ENCODE results near the gene IFNL1. TPM values are rescaled to one million over a fixed set of nuclear protein-coding genes. Genes with fewer than 3 reads are reported as not detected.

Gene IFNL1
- total RNA-seq, 1 donor from 2014 or later: not detected

Other genes starting within 250 kb of the IFNL1 start
- gene ACP7, start 212.0 kb upstream of the IFNL1 start, total RNA-seq: not detected in 2 replicates
- gene PAK4, start 170.6 kb upstream of the IFNL1 start, total RNA-seq: 17.2 and 17.4 TPM in 2 replicates
- not detected in 2 replicates for gene NCCRP1, start 99.4 kb upstream of the IFNL1 start, total RNA-seq
- not detected in 2 replicates for gene SYCN, start 92.1 kb upstream of the IFNL1 start, total RNA-seq
- gene IFNL3, start 51.4 kb upstream of the IFNL1 start, total RNA-seq: not detected in 2 replicates
- gene IFNL4, start 47.6 kb upstream of the IFNL1 start, total RNA-seq: not detected in 2 replicates
- gene IFNL2, start 28.0 kb upstream of the IFNL1 start, total RNA-seq: not detected in 2 replicates
- gene LRFN1, start 24.5 kb downstream of the IFNL1 start, total RNA-seq: 2.8 and 3.6 TPM in 2 replicates
- gene GMFG, start 39.6 kb downstream of the IFNL1 start, total RNA-seq: 508 and 516 TPM in 2 replicates
- 55.5 and 56.0 TPM in 2 replicates for gene SAMD4B, start 46.0 kb downstream of the IFNL1 start, total RNA-seq
- gene PAF1, start 94.7 kb downstream of the IFNL1 start, total RNA-seq: 42.7 and 44.2 TPM in 2 replicates
- gene MED29, start 95.0 kb downstream of the IFNL1 start, total RNA-seq: 41.5 and 46.8 TPM in 2 replicates
- 74.5 and 80.1 TPM in 2 replicates for gene ZFP36, start 110.4 kb downstream of the IFNL1 start, total RNA-seq
- 66.5 and 70.5 TPM in 2 replicates for gene PLEKHG2, start 116.3 kb downstream of the IFNL1 start, total RNA-seq
- gene RPS16, start 139.5 kb downstream of the IFNL1 start, total RNA-seq: 1,962 and 2,021 TPM in 2 replicates
- gene SUPT5H, start 149.2 kb downstream of the IFNL1 start, total RNA-seq: 172 and 181 TPM in 2 replicates
- 67.6 and 68.0 TPM in 2 replicates for gene TIMM50, start 184.4 kb downstream of the IFNL1 start, total RNA-seq
- 0.27 and 0.51 TPM in 2 replicates for gene DLL3, start 202.5 kb downstream of the IFNL1 start, total RNA-seq
- not detected in 2 replicates for gene SELENOV, start 218.7 kb downstream of the IFNL1 start, total RNA-seq
- 2.6 and 3.6 TPM in 2 replicates for gene EID2B, start 236.4 kb downstream of the IFNL1 start, total RNA-seq
- 15.3 and 18.2 TPM in 2 replicates for gene EID2, start 243.8 kb downstream of the IFNL1 start, total RNA-seq

Measured in T-helper 1 cell treated with Interleukin-12 subunit alpha and Interleukin-12 subunit beta and Interleukin-4 antibody, amounts not matched to agents 30 ng/mL and 1 ng/mL, for 36 hours (primary cell).